Amniotic epithelial cell (primary cell): ENCODE measurements around the gene ALG3.
A peak's percentile ranks its signal among the peaks of the same experiment; 100 is the strongest.
"Not testable (repeated sequence)": the region's sequence is repeated elsewhere in the genome, so short reads cannot be mapped to it uniquely, and the experiment has no call there.

Source experiments
- DNase-seq: peaks from one replicate; pipeline ENCODE4 v3.0.0-alpha.2; 2010; ENCODE audit warnings: low read depth

Gene ALG3

GRCh38 chr3:184248454-184249411 lies at the start of gene ALG3:
ALG3 (minus strand) TSS chr3:184248962; CDS start chr3:184248940, 22 bp downstream.
- DNase-seq, result peak; percentile 86

DNA sequence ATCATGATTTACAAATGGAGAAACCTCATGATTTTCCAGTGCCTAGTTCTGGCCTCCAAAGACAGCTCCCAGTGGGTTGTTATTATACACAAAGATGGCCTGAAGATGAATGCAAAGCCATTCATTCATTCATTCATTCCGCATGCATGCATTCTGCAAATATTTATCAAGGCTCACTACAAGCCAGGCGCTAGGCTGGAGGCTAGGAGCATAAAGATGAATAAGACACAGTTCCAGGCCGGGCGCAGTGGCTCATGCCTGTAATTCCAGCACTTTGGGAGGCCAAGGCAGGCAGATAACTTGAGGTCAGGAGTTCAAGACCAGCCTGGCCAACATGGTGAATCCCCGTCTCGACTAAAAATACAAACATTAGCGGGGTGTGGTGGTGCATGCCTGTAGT lies 47.9 kb upstream of the ALG3 start:
- DNase-seq, result no peak

GRCh38 chr3:184295771-184296170 lies 47.0 kb upstream of the ALG3 start:
- no peak for DNase-seq

GRCh38 chr3:184291738-184292445 lies 43.1 kb upstream of the ALG3 start:
- no peak for DNase-seq

GRCh38 chr3:184291044-184291737 lies 42.4 kb upstream of the ALG3 start:
- no peak for DNase-seq

DNA sequence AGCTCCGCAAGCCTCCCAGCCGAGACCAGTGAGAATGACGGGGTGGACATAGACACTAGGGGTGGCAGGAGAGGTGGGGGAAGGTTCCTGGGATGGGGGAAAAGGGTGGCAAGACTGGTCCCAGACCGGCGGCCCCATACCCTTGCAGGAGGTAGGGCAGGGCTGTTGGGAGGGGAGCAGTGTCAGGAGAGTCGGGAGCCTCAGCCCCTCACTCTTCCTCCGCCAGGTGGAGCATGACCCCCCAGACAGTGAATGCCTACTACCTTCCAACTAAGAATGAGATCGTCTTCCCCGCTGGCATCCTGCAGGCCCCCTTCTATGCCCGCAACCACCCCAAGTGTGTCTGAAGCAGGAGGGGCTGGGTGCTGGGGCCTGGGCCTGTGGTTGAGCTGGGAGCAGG lies 41.6 kb upstream of the ALG3 start:
- DNase-seq, result no peak

DNA sequence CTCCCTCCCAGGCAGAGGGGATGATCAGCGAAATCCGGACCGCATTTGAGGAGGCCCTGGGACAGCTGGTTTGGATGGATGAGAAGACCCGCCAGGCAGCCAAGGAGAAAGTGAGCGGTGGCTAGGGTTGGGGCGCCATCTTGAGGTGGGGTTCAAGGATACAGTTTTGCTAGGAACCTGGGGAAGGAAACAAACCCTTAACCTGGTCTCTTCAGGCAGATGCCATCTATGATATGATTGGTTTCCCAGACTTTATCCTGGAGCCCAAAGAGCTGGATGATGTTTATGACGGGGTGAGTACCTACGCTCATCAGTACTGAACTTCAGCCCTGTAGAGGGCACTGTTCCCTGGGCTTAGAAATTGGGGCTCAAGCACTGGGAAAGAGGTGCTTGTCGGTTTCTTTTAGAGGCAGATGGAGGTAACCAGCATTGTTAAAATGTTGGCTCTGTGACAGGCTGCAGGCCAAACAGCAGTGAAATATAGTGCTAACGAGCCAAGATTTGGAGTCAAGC lies 40.7 kb upstream of the ALG3 start:
- peak; percentile 34 for DNase-seq

- peak; percentile 80 for DNase-seq
Observed at GRCh38 chr3:184284696-184285095, 35.9 kb upstream of the ALG3 start.

DNA sequence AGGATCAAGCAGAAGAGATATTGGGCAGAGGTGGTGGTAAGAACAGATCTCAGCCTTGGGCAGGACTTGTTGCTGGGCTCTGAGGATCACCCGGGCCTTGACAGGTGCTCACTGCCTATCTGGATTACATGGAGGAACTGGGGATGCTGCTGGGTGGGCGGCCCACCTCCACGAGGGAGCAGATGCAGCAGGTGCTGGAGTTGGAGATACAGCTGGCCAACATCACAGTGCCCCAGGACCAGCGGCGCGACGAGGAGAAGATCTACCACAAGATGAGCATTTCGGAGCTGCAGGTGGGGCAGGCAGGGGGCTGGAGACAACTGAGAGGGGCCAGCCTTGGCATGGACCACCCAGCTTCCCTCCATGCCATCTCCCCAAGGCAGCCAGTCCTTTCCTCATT lies 34.9 kb upstream of the ALG3 start:
- DNase-seq, result no peak

GRCh38 chr3:184282941-184283340 lies 34.2 kb upstream of the ALG3 start:
- DNase-seq, result no peak

GRCh38 chr3:184277366-184277765 lies 28.6 kb upstream of the ALG3 start:
- no peak for DNase-seq

- no peak for DNase-seq
Observed at GRCh38 chr3:184275961-184276910, 27.5 kb upstream of the ALG3 start, which contains the start of gene ECE2. ECE2 (plus strand) TSS chr3:184276022; CDS start chr3:184276154, 132 bp downstream.

DNA sequence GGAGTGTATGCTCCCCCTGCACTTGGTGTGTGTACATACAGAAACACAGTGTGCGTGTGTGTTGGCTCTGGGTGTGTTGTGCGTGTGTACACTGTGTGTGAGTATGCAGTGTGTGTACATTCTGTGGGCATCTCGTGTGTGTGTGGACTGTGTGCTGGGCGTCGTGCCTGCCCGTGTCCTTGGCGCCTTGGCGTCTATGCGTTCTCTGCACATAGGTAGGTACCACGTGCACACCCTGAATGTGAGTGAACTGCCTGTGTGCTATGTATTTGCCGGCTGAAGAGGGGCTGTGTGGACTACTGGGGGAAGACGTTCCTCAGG lies 26.6 kb upstream of the ALG3 start:
- no peak for DNase-seq

GRCh38 chr3:184272269-184272668 lies 23.5 kb upstream of the ALG3 start:
- no peak for DNase-seq

DNA sequence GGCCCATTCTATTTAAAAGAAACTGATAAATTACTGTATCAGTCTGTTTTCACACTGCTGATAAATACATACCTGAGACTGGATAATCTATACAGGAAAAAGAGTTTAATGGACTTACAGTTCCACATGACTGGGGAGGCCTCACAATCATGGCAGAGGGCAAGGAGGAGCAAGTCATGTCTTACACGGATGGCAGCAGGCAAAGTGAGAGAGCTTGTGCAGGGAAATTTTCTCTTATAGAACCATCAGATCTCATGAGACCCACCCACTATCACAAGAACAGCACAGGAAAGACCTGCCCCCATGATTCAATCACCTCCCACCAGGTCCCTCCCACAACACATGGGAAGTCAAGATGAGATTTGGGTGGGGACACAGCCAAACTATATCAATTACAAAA lies 18.5 kb upstream of the ALG3 start:
- not testable (repeated sequence) for DNase-seq

- no peak for DNase-seq
Observed at GRCh38 chr3:184262764-184263179, 14.0 kb upstream of the ALG3 start.

DNA sequence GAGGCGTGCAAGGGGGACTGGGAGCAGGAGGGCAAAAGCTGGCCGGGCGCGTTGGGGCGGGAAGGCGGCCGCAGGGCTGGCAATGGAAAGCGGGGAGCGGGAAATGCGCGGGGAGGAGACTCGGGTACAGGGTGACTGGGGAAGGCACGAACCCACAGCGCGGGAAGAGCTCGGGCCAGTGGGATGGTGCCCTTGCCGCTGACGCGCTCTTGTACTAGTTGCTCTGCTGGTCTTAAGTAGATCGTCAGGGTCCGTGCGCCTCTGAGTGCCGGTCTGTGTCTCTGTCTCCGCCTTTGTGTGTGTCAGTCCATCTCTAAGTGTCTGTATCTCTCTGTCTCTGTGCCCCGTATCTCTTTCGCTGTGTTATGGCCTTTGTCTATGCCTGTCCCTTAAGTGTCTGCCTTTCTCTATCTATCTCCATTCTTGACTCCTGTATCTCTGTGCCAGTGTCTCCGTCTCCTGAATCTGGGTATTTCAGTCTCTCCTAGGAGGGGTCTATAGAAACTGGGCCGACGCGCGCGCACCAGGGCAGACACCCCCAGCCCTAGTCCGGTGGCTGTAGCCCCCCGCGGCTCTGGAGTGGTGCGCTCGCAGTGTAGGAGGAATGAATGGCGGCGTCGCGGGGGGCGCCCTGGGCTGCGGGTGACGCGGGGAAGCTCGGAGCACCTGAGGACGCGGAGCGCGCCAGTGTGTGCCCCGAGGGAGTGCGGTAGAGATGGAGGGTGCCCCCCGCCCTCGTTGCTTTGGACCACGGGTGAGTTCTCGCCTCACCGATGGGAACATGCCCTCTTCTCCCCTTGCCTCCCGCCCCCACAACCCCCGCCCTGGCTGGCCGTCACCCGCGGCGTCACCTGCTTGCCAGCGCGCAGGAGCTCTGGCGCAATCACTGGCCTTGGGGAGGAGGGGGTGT lies 13.3 kb upstream of the ALG3 start:
- DNase-seq, result peak; percentile 44

- DNase-seq, result peak; percentile 73
Observed at GRCh38 chr3:184261270-184261853, 12.6 kb upstream of the ALG3 start, which contains the start of gene CAMK2N2. CAMK2N2 (minus strand) TSS chr3:184261553; CDS start chr3:184261285, 268 bp downstream.

GRCh38 chr3:184260724-184261269 lies 12.0 kb upstream of the ALG3 start:
- no peak for DNase-seq
